Measurements from ENCODE around the gene ACTRT3. TPM values are rescaled to one million over a fixed set of nuclear protein-coding genes. Genes with fewer than 3 reads are reported as not detected.

ACTRT3 gene
- total and polyA plus RNA-seq, 2 donors (not counting 3 experiments of a cell fraction or from before 2014, with no cell fraction given), result 2.6 to 3.3 TPM

DNA sequence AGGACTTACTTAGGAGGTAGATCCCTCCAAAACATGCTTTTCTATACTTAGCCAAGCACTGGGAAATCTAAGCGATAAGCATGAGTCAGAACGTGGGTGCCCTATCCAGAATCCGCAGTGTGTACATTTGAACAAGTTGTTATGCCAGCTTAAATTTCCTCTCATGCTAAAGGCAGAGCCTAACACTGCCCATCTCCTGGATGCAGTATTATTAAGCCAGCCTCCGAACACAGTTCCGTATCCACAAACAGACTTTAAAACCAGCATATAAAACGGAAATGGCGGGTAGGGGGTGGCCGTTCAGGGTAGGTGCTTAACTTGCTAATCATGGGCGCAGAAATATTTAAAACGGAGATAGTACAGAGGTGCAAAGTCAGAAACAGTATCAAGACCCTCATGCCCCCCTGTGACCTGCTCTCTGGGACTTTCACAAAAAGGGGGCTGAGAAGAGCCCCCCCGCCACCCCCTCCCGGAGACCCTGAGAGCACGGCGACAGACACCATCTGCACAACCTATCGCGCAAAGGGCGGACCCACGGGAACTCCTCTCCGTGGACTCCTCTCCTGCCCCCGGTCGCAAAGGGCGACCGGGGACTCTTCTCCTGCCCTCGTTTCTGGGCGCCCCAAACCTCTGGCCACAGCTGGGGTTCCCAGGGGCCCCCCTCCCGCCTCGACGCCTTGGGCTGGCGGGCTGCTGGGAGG is 42.4 kb upstream of the ACTRT3 start:
- no peak overlapping the region for H3K27ac ChIP-seq (ENCODE audit: insufficient read depth, low read depth, low read length)
- H2AFZ ChIP-seq (ENCODE audit: low read depth, low read length), result peak overlapping the region; percentile 95
- intact Hi-C loops (cut with micrococcal nuclease), result loop anchor here (1.0 to 2.0 kb wide), 2 partner anchors 39 to 155 kb away; partner anchors contain the start of genes MYNN and SEC62
- DNase-seq (ENCODE audit: low read depth, low spot score), result peak; percentile 45
- no TSS peak for BruUV-seq (replicated peaks)
- CTCF ChIA-PET, result interaction anchor here (1.3 to 1.8 kb wide), 2 partner anchors 12 to 14 kb away, joined by 3 to 5 read pairs; no protein-coding TSS in a partner anchor
- POLR2A ChIA-PET, result no interaction called here
- H3K79me2 ChIP-seq (ENCODE audit: control insufficient read depth, insufficient read depth, low read length), result no peaks in the 10 kb centered on the region
- dilution Hi-C loops (cut with MboI; ENCODE audit: extremely low pct_ligation_motif_present, low sequenced_read_pairs), result no loop called here
- TF ChIP-seq, protein P1, sequence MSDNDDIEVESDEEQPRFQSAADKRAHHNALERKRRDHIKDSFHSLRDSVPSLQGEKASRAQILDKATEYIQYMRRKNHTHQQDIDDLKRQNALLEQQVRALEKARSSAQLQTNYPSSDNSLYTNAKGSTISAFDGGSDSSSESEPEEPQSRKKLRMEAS (IDR thresholded peaks at IDR 0.05; ENCODE audit: insufficient read depth, insufficient read length), result no peak
- TF ChIP-seq FOS (IDR thresholded peaks at IDR 0.05; ENCODE audit: borderline replicate concordance, insufficient read depth, low read length) (no peak), POLR2AphosphoS5 (IDR thresholded peaks at IDR 0.05; ENCODE audit: insufficient read depth, low read depth, low read length) (no peak), JUN (IDR thresholded peaks at IDR 0.05; ENCODE audit: borderline replicate concordance, insufficient read depth, insufficient read length, low read depth) (no peak), GATA2 (IDR thresholded peaks at IDR 0.05; ENCODE audit: insufficient read depth, insufficient read length, low read depth, low read length) (no peak), EZH2 (IDR thresholded peaks at IDR 0.05; ENCODE audit: borderline replicate concordance, low read depth, low read length, severe bottlenecking) (no peak), POLR2A (IDR thresholded peaks at IDR 0.05; ENCODE audit: low read depth, low read length) (no peak), MYC (IDR thresholded peaks at IDR 0.05; ENCODE audit: low read depth, low read length) (no peak)
- TF ChIP-seq, protein P2, sequence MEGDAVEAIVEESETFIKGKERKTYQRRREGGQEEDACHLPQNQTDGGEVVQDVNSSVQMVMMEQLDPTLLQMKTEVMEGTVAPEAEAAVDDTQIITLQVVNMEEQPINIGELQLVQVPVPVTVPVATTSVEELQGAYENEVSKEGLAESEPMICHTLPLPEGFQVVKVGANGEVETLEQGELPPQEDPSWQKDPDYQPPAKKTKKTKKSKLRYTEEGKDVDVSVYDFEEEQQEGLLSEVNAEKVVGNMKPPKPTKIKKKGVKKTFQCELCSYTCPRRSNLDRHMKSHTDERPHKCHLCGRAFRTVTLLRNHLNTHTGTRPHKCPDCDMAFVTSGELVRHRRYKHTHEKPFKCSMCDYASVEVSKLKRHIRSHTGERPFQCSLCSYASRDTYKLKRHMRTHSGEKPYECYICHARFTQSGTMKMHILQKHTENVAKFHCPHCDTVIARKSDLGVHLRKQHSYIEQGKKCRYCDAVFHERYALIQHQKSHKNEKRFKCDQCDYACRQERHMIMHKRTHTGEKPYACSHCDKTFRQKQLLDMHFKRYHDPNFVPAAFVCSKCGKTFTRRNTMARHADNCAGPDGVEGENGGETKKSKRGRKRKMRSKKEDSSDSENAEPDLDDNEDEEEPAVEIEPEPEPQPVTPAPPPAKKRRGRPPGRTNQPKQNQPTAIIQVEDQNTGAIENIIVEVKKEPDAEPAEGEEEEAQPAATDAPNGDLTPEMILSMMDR (IDR thresholded peaks at IDR 0.05; ENCODE audit: extremely low read depth in 1 of 2, insufficient read depth in 1 of 2, low read depth in 1 of 2, low read length in 2 of 2), result no peak
- H3K9ac ChIP-seq (replicated peaks; ENCODE audit: extremely low read depth, insufficient read depth, low read length), result peak overlapping the region; percentile 22
- no peaks in the 10 kb centered on the region for H3K27me3 ChIP-seq (ENCODE audit: control insufficient read depth in 2 of 2, insufficient read depth in 2 of 2, low read length in 2 of 2)
- H3K4me2 ChIP-seq (ENCODE audit: insufficient read depth, low read length), result peak overlapping the region; percentile 74
- H3K4me3 ChIP-seq (replicated peaks in 1 of 3; ENCODE audit: insufficient read depth in 1 of 3, low read depth in 1 of 3, low read length in 3 of 3), result peak overlapping the region; percentile 11 to 48 (median 44)
- H4K20me1 ChIP-seq (replicated peaks; ENCODE audit: control insufficient read depth, extremely low read depth, insufficient read depth, low read length), result no peaks in the 10 kb centered on the region
- H3K4me1 ChIP-seq (ENCODE audit: control insufficient read depth, extremely low read depth, insufficient read depth, low read length), result peaks cover 15% of the 10 kb centered on the region
- FAIRE-seq, result no peak
- H3K9me3 ChIP-seq (replicated peaks; ENCODE audit: control insufficient read depth, insufficient read depth, low read length), result peaks cover 4% of the 10 kb centered on the region
- H3K36me3 ChIP-seq (ENCODE audit: control insufficient read depth in 2 of 2, extremely low read depth in 1 of 2, insufficient read depth in 2 of 2, low read length in 2 of 2), result no peaks in the 10 kb centered on the region
- H3K9me1 ChIP-seq (replicated peaks; ENCODE audit: control insufficient read depth, extremely low read depth, insufficient read depth, low read length), result no peaks in the 10 kb centered on the region
